ENCODE data around the gene CFAP92.

Gene CFAP92, protein sequence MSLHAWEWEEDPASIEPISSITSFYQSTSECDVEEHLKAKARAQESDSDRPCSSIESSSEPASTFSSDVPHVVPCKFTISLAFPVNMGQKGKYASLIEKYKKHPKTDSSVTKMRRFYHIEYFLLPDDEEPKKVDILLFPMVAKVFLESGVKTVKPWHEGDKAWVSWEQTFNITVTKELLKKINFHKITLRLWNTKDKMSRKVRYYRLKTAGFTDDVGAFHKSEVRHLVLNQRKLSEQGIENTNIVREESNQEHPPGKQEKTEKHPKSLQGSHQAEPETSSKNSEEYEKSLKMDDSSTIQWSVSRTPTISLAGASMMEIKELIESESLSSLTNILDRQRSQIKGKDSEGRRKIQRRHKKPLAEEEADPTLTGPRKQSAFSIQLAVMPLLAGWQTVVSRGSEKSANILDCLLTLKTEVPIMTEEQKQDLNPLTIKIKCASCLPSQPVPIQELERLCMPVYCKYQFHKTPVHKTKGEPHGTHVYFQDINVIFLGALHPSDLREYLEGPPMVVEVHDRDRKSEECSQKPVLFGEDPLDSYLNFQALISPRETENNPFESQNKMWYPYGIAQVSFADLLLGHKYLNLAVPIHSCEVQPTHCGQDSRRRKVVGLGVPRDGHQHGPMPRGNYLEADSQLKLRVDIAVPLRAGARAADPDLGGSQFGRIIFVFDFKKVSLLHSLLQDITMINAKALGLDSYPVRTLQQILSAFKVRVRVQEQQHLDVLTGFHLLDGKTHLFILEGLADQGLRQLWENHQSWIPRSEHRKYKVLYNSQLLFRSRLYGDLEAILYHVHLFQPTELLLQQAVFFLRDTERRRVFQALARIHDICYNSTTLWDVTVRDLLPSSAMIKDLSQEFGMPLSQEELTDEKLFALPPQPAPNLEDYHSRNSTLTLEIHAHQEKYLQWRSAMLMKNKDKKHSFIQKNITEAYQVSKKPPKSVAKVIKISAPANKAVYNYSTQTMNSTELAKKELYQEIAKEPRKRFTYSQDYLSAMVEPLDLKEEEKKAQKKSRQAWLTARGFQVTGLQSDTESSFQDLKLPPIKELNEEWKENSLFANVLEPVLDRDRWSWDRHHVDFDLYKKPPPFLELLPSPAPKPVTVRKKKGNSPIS

DNA sequence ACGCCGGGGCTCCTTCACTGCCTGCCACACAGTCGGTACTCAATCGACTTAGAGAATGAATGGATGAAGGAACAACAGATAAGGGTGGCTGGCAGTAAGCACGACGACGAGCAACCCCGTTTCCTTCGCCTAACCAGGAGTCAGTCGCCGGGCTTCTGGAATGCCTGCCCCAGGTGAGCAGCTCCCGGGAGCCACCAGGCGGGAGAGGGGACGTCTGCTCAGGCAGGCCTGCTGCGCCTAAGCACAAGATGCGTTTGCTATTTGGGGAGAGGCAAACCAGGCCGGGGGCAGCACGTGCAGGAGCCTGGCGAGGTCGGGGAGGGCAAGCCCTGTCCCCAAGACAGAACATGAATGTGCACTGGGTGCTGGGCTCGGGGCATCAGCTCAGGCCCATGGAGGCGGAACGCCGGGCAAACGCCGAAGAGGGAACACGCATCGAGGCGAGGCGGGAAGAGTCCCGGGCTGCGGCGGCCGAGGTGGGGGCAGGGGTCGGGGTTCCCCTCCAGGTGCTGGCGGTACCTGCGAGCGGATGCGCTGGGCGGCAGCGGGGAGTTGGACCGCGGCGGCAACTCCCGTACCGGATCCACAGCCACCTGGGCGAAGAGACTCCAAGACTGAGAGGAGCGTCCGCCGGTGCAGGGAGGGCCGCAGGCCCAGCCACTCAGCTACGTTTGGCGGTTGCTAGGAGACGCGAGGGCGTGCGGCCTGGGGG lies at the start of gene CFAP92:
Gene CFAP92 (minus strand): TSS at position 616 of the 712 bp plus-strand sequence. CDS start 772 bp downstream, outside the sequence.
- peak; percentile 76 to 87 (median 81) for DNase-seq (ENCODE audit: low read depth in 3 of 3)

GRCh38 chr3:129040579-129041300 lies 46.9 kb upstream of the CFAP92 start:
- no peak for DNase-seq (ENCODE audit: low read depth in 3 of 3)

GRCh38 chr3:129040039-129040336 lies 46.1 kb upstream of the CFAP92 start:
- no peak for DNase-seq (ENCODE audit: low read depth in 3 of 3)

DNA sequence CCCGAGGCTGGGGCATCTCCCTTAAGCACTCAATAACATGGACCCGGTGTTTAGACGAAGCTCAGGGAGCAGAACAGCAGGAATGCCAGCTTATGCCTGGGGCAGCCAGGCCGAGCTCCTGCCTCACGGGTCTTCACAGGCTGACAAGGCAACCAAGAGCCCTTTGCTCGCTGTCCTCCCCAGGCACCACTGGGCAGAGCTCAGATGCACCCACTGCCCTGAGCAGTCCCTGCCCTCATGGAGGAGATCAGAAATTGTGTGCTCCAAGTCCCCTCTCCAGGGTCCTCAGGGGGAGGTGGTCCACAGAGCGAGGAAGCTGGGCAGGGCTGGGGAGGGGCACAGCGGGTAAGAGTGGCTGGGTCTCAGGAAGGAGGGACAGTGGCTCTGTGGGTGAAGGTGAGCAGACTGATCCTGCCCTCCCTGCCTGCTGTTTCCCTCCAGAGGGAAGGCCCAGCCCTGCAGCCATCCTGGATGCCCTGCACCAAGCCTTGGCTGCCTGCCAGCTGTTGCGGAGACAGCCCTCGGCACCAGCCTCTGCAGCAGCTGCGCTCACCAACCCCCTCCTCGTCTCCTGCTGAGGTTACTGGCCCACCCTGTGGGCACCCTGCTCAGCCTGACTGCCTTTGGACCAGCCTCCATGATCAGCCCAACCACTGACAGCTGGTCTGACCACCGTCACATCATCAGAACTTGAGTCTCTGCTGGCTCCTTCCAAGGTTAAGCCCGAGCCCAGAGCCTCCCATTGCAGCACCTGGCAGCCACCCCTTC lies 45.6 kb upstream of the CFAP92 start:
- no peak for DNase-seq (ENCODE audit: low read depth in 3 of 3)

DNA sequence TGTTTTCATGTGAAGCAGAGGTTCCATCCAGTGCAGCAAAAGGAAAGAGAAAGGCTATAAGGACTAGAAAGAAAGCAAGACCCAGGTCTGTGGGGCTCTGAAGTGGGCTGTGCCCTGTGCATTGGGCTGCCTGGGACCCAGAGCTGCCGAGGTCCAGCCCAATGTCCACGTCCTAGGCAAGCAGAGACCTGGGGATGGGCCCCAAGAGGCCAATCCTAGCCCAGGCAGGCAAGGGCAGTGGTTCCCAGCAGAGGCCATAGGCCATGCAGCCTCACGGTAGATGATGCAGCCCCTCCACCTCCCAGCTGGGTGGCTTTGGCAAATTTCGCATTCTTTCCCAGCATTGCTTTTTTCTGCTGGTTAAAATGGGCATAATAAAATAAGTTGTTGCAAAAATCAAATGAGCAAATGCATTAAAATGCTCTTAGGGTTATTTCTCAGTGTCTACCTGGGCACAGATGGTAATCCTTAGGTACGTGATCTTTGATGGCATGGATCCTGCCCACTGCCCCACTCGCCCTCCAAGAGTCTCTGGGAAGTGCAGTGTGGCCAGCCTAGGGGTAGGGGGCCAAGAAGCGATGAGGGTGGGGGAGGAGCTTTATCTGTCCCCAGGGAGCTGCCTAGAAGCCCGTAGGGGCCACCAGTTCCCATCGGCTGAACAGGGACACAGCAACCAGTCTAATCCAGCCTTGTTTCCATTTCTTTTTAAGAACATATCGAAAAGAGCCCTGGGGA lies 44.4 kb upstream of the CFAP92 start:
- no peak for DNase-seq (ENCODE audit: low read depth in 3 of 3)

DNA sequence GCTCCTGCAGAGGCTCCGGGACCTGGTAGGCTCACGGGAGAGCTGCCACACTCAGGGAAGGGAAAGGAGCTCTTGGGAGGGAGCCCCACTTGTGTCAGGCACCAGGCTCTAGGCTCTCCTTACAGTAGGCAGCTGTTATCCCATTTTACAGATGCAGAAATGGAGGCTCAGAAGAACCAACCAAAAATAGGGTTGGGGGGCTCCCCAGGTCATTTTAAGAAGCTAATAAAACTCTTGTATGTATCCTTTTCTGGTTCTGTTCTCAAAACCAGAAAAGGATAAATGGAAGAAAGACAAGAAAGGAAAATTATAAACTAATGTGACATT lies 43.2 kb upstream of the CFAP92 start:
- no peak for DNase-seq (ENCODE audit: low read depth in 3 of 3)

DNA sequence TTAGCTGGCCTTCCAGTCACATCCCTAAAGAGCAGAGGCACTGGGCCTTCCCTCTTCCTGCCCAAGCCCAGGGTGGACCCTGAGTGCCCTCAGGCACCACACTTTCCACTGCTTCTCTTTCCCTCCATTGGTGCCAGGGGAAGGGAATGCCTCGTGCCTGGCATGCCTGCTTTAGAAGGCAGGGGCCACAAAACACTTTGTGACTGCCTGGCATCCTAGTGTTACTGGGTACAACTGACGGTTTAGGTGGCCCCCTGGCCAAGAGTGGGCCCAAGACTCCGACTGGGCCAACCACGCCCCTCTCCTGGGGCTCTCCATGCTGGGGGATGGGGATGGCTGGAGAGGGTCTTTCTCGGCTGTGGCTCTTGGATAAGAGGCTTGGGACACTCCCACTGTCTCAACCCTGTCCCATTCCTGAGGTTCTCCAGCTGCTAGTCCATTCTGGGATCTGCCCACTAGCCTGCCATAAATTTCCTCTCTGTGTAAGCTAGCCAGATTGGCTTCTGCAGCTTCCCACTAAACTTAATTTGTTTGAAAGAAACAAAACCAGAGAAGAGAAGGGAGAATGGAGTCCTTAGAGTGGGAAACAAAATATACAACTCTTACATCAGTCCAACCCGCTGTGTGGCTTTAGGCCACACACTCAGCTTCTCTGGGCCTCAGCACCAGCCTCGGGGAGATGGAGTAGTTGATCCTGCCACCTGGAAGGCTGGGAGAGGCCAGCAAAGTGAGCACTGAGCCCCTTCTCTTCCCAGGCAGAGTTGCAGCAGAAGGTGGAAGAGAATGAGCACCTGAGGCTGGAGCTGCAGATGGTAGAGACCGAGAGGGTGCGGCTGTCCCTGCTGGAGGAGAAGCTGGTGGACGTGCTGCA lies 42.6 kb upstream of the CFAP92 start:
- DNase-seq (ENCODE audit: low read depth in 3 of 3): no peak

- DNase-seq (ENCODE audit: low read depth in 3 of 3): no peak
Measured at GRCh38 chr3:129035360-129036221, 41.7 kb upstream of the CFAP92 start.

- no peak for DNase-seq (ENCODE audit: low read depth in 3 of 3)
Measured at GRCh38 chr3:129034642-129035041, 40.8 kb upstream of the CFAP92 start.

- no peak for DNase-seq (ENCODE audit: low read depth in 3 of 3)
Measured at GRCh38 chr3:129033633-129034321, 39.9 kb upstream of the CFAP92 start.

GRCh38 chr3:129033151-129033550 lies 39.3 kb upstream of the CFAP92 start:
- no peak for DNase-seq (ENCODE audit: low read depth in 3 of 3)

- DNase-seq (ENCODE audit: low read depth in 3 of 3): no peak
Measured at GRCh38 chr3:129032716-129033115, 38.8 kb upstream of the CFAP92 start.

GRCh38 chr3:129031476-129032215 lies 37.8 kb upstream of the CFAP92 start:
- DNase-seq (ENCODE audit: low read depth in 3 of 3): no peak

- no peak for DNase-seq (ENCODE audit: low read depth in 3 of 3)
Measured at GRCh38 chr3:129030611-129031010, 36.7 kb upstream of the CFAP92 start.

DNA sequence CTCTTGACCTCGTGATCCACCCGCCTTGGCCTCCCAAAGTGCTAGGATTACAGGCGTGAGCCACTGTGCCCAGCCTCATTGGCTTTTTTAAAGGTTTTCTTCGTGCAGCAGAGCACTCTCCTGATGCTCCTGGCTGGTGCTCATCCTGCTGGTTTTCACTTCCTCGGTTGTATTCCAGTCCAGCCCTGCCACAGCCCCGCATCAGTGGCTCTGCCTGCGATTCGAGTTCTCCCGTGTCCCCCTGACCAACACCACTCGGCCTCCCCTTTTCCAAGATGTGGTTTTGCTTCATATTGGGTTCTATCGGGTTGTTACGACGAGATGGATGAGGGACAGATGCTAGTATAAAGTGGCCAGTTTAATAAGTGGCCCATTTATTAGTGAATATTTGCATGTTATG lies 35.0 kb upstream of the CFAP92 start:
- DNase-seq (ENCODE audit: low read depth in 3 of 3): no peak

DNA sequence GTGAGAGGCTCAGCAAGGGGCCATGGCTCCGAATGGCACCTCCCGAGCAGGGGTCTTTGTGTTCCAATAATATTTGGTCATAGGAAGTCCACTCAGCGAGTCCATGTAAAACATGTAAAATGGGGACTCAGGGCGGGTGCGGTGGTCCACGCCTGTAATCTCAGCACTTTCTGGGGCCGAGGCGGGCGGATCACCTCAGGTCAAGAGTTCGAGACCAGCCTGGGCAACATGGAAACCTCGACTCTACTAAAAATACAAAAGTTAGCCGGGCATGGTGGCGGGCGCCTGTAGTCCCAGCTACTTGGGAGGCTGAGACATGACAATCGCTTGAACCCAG lies 33.6 kb upstream of the CFAP92 start:
- no peak for DNase-seq (ENCODE audit: low read depth in 3 of 3)
